ENCODE data around the gene STK32C.

STK32C gene

GRCh38 chr10:132247943-132248342 lies 59.8 kb downstream of the STK32C start:
- no peak for DNase-seq (ENCODE audit: low spot score)

GRCh38 chr10:132246296-132246695 lies 61.5 kb downstream of the STK32C start:
- no peak for DNase-seq (ENCODE audit: low spot score)

GRCh38 chr10:132245056-132245455 lies 62.7 kb downstream of the STK32C start:
- DNase-seq (ENCODE audit: low spot score), result no peak

GRCh38 chr10:132243626-132244025 lies 64.1 kb downstream of the STK32C start:
- no peak for DNase-seq (ENCODE audit: low spot score)

- DNase-seq (ENCODE audit: low spot score), result no peak
These were observed 64.6 kb downstream of the STK32C start for GRCh38 chr10:132243141-132243540.

- DNase-seq (ENCODE audit: low spot score), result no peak
These were observed 65.5 kb downstream of the STK32C start for GRCh38 chr10:132242103-132242840.

- DNase-seq (ENCODE audit: low spot score), result no peak
These were observed 66.3 kb downstream of the STK32C start for GRCh38 chr10:132241496-132241895.

- no peak for DNase-seq (ENCODE audit: low spot score)
These were observed 66.7 kb downstream of the STK32C start for GRCh38 chr10:132241086-132241485.

GRCh38 chr10:132240581-132240980 lies 67.2 kb downstream of the STK32C start:
- no peak for DNase-seq (ENCODE audit: low spot score)

GRCh38 chr10:132240156-132240555 lies 67.6 kb downstream of the STK32C start:
- no peak for DNase-seq (ENCODE audit: low spot score)

- no peak for DNase-seq (ENCODE audit: low spot score)
These were observed 68.4 kb downstream of the STK32C start for GRCh38 chr10:132239126-132240031.

- DNase-seq (ENCODE audit: low spot score), result no peak
These were observed 69.2 kb downstream of the STK32C start for GRCh38 chr10:132238371-132239125.

GRCh38 chr10:132237871-132238270 lies 69.9 kb downstream of the STK32C start:
- no peak for DNase-seq (ENCODE audit: low spot score)

GRCh38 chr10:132237396-132237795 lies 70.4 kb downstream of the STK32C start:
- DNase-seq (ENCODE audit: low spot score), result no peak

GRCh38 chr10:132236881-132237280 lies 70.9 kb downstream of the STK32C start:
- no peak for DNase-seq (ENCODE audit: low spot score)

GRCh38 chr10:132236161-132236560 lies 71.6 kb downstream of the STK32C start:
- no peak for DNase-seq (ENCODE audit: low spot score)

GRCh38 chr10:132234860-132235259 lies 72.9 kb downstream of the STK32C start:
- no peak for DNase-seq (ENCODE audit: low spot score)

GRCh38 chr10:132233501-132234085 lies 74.2 kb downstream of the STK32C start:
- DNase-seq (ENCODE audit: low spot score), result no peak

- no peak for DNase-seq (ENCODE audit: low spot score)
These were observed 74.8 kb downstream of the STK32C start for GRCh38 chr10:132232981-132233380.

GRCh38 chr10:132232023-132232951 lies 75.5 kb downstream of the STK32C start:
- DNase-seq (ENCODE audit: low spot score), result no peak

GRCh38 chr10:132231656-132232022 lies 76.1 kb downstream of the STK32C start:
- no peak for DNase-seq (ENCODE audit: low spot score)

Measured in HuH-7.5 (cell line).